Measurements from ENCODE around the gene ARVCF. TPM values are rescaled to one million over a fixed set of nuclear protein-coding genes. Genes with fewer than 3 reads are reported as not detected.
"Not testable (repeated sequence)": the region's sequence is repeated elsewhere in the genome, so short reads cannot be mapped to it uniquely, and the experiment has no call there.

ARVCF gene
- total RNA-seq, 1 donor = 2.3 TPM

- Histone ChIP-seq H3K4me3 (ENCODE audit: low read length) (no peak overlapping the region), H3K9me3 (ENCODE audit: low read depth, low read length) (no peaks in the 10 kb centered on the region), H3K27me3 (ENCODE audit: insufficient read depth, low read length) (no peaks in the 10 kb centered on the region), H3K4me1 (ENCODE audit: insufficient read depth, low read length) (no peaks in the 10 kb centered on the region)
Observed at GRCh38 chr22:19955241-19956128, 61.1 kb downstream of the ARVCF start.

GRCh38 chr22:19951346-19951745 is 65.3 kb downstream of the ARVCF start:
- H3K27me3 ChIP-seq (ENCODE audit: insufficient read depth, low read length) = no peaks in the 10 kb centered on the region
- no peak overlapping the region for H3K4me3 ChIP-seq (ENCODE audit: low read length)
- no peaks in the 10 kb centered on the region for H3K9me3 ChIP-seq (ENCODE audit: low read depth, low read length)
- peaks cover 11% of the 10 kb centered on the region for H3K4me1 ChIP-seq (ENCODE audit: insufficient read depth, low read length)

- Histone ChIP-seq H3K27me3 (ENCODE audit: insufficient read depth, low read length) (no peaks in the 10 kb centered on the region), H3K9me3 (ENCODE audit: low read depth, low read length) (no peaks in the 10 kb centered on the region), H3K4me3 (ENCODE audit: low read length) (no peak overlapping the region), H3K4me1 (ENCODE audit: insufficient read depth, low read length) (peaks cover 21% of the 10 kb centered on the region)
Observed at GRCh38 chr22:19948057-19948760, 68.4 kb downstream of the ARVCF start.

DNA sequence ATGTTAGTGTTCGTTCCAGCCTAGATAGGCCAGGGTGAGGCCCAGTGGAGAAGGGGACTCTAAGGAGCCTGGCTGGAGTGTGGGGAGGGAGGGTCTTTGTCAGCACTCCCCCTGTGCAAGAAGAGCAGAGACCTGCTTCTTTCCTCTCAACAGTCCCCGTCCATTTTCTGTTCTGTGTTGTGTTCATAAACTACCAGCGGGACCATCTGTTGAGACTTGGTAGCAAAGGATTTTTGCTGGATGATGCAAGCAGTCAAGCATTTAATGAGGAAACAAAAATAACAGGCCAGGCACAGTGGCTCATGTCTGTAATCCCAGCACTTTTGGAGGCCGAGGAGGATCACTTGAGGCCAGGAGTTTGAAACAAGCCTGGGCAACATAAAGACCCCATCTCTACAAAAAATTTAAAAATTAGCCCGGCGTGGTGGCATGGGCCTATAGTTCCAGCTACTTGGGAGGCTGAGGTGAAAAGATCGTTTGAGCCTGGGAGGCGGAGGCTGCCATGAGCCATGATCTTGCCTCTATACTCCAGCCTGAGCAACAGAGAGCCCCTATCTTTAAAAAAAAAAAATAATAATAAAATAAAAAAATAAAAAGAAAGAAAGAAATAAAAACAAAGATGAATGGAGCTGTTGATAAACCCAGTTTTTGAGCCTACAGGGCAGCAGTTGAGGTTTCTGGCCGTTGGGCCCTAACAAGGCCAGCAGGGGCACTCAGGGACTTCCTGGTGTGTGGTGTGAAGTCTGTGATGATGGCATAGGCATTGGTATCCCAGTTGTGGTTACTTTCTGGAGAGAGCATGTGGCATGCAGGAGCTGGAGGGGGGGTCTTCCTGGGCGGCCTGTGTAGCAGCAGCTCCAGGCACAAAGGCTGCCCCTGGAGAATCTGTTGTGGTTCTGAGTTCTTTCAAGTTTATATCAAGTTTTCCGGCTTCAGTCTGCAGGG is 73.3 kb downstream of the ARVCF start:
- H3K4me3 ChIP-seq (ENCODE audit: low read length) = peak overlapping the region; percentile 56
- peaks cover 51% of the 10 kb centered on the region for H3K4me1 ChIP-seq (ENCODE audit: insufficient read depth, low read length)
- H3K27me3 ChIP-seq (ENCODE audit: insufficient read depth, low read length) = no peaks in the 10 kb centered on the region
- no peaks in the 10 kb centered on the region for H3K9me3 ChIP-seq (ENCODE audit: low read depth, low read length)

DNA sequence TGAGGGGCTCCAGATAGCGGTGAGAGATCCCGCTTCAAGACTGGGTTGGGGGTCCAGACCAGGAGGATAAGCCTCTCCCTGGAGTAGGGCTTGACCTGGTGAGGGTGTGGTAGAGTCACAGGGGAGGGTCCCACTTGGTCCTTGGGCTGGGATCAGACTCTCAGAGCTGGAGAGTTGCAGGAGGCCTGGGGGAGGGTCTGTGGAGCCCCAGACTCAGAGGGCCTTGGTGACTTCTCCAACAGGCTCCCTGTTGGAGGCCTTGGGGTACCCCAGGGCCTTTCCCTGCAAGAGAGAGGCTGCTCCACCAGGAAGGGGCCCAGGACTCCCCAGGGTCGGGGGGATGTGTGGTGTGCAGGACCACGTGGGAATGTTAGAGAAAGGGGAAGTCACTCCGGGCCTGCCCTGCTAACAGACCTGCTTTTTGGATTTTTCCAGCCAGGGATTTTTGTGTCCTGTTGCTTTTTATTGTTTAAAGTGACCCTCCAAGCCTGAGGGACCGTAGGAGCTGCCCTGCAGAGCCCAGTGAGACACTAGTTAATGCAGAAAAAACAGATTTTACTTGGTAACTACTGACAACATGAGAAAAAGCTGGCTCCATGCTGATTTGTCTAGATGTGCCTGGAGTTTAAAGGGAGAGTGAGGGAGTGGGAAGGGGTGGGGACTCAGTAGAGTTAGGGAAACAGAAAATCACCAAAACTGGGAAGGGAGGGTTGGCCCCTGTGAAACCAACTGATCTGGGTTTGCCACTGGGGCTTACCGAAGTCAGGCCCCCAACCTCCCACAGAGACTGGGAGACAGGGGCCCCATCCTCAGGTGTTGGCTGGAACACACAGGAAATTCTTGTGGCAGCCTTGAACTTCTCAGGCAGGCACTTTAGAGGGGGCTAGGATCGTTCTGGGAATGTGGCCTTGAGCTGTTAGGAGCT is 74.2 kb downstream of the ARVCF start:
- peaks cover 56% of the 10 kb centered on the region for H3K4me1 ChIP-seq (ENCODE audit: insufficient read depth, low read length)
- H3K9me3 ChIP-seq (ENCODE audit: low read depth, low read length) = no peaks in the 10 kb centered on the region
- H3K4me3 ChIP-seq (ENCODE audit: low read length) = peak overlapping the region; percentile 56
- no peaks in the 10 kb centered on the region for H3K27me3 ChIP-seq (ENCODE audit: insufficient read depth, low read length)

DNA sequence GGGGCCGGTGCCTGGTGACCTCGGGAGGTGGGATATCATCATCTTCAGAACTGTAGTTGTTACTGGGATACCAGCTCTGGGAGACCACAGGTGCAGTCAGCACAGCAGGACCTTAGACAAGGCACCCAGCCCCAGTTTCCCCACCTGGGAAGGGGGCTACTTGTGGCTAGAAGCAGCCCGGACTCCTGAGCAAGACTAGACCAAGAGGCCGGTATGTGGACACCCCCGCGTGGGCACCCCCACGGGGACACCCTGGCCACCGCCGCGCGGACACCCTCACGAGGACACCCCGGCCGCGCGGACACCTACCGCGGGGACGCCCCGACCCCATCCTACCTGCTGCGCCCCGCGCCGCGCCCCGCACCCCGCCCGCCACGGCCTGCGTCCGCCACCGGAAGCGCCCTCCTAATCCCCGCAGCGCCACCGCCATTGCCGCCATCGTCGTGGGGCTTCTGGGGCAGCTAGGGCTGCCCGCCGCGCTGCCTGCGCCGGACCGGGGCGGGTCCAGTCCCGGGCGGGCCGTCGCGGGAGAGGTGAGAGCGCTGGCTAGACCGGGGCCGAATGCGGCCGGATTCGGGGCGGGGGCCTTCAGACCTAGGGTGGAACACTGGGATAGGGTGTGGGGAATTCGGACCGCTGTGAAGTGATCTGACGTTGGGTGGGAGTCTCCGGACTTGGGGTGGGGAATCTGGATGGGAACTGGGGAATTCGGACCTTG is 75.1 kb downstream of the ARVCF start, which contains the start of the genes COMT and TXNRD2:
TSS of gene COMT (plus strand) at position 408 of the 718 bp plus-strand sequence. CDS start 20,755 bp downstream, outside the sequence.
TSS of gene TXNRD2 (minus strand) at position 454 of the 718 bp plus-strand sequence. CDS start at position 439, 15 bp downstream.
- Histone ChIP-seq H3K4me3 (ENCODE audit: low read length) (peak within 1 kb of the TSS; percentile 56), H3K27me3 (ENCODE audit: insufficient read depth, low read length) (no peaks in the 10 kb centered on the region), H3K4me1 (ENCODE audit: insufficient read depth, low read length) (peaks cover 55% of the 10 kb centered on the region), H3K9me3 (ENCODE audit: low read depth, low read length) (no peaks in the 10 kb centered on the region)

GRCh38 chr22:19940536-19941364 is 75.9 kb downstream of the ARVCF start:
- Histone ChIP-seq H3K27me3 (ENCODE audit: insufficient read depth, low read length) (no peaks in the 10 kb centered on the region), H3K4me1 (ENCODE audit: insufficient read depth, low read length) (peaks cover 55% of the 10 kb centered on the region), H3K4me3 (ENCODE audit: low read length) (peak overlapping the region; percentile 56)

GRCh38 chr22:19937616-19938473 is 78.8 kb downstream of the ARVCF start:
- Histone ChIP-seq H3K27me3 (ENCODE audit: insufficient read depth, low read length) (no peaks in the 10 kb centered on the region), H3K4me1 (ENCODE audit: insufficient read depth, low read length) (peaks cover 53% of the 10 kb centered on the region), H3K9me3 (ENCODE audit: low read depth, low read length) (no peaks in the 10 kb centered on the region), H3K4me3 (ENCODE audit: low read length) (no peak overlapping the region)

More at GRCh38 chr22:19940536-19941364, 75.9 kb downstream of the ARVCF start:
- no peaks in the 10 kb centered on the region for H3K9me3 ChIP-seq (ENCODE audit: low read depth, low read length)

DNA sequence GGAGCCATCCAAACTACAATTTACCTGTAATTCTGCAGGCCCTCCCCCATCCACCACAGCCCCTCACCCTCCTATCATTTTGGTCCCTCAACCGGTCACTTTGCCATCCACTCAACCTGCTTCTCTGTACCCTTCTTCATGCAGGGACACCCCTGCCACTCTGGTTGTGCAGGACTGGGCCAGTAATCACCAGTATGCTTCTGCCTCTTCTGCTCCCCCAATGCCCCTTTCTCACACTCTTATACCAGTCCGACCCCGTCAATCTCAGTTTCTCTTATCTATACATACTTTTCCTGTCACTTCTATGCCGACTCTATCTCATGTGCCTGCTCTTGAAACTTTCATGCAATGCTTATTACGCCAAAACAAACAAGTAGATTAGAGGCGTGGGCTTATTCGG is 80.1 kb downstream of the ARVCF start:
- no peaks in the 10 kb centered on the region for H3K27me3 ChIP-seq (ENCODE audit: insufficient read depth, low read length)
- no peaks in the 10 kb centered on the region for H3K9me3 ChIP-seq (ENCODE audit: low read depth, low read length)
- H3K4me3 ChIP-seq (ENCODE audit: low read length) = no peak overlapping the region
- peaks cover 53% of the 10 kb centered on the region for H3K4me1 ChIP-seq (ENCODE audit: insufficient read depth, low read length)

DNA sequence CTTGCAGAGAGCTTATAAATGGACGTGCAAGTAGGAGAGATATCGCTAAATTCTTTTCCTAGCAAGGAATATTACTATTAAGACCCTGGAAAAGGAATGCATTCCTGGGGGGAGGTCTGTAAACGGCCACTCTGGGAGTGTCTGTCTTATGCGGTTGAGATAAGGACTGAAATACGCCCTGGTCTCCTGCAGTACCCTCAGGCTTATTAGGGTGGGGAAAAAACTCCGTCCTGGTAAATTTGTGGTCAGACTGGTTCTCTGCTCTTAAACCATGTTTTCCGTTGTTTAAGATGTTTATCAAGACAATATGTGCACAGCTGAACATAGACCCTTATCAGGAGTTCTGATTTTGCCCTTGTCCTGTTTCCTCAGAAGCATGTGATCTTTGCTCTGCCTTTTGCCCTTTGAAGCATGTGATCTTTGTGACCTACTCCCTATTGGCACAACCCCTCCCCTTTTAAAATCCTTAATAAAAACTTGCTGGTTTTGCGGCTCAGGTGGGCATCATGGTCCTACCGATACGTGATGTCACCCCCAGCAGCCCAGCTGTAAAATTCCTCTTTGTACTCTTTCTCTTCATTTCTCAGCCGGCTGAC is 81.4 kb downstream of the ARVCF start:
- H3K4me1 ChIP-seq (ENCODE audit: insufficient read depth, low read length) = peaks cover 42% of the 10 kb centered on the region
- H3K9me3 ChIP-seq (ENCODE audit: low read depth, low read length); H3K27me3 ChIP-seq (ENCODE audit: insufficient read depth, low read length); H3K4me3 ChIP-seq (ENCODE audit: low read length): not testable (repeated sequence)

- H3K27me3 ChIP-seq (ENCODE audit: insufficient read depth, low read length) = no peaks in the 10 kb centered on the region
- no peaks in the 10 kb centered on the region for H3K9me3 ChIP-seq (ENCODE audit: low read depth, low read length)
- peaks cover 36% of the 10 kb centered on the region for H3K4me1 ChIP-seq (ENCODE audit: insufficient read depth, low read length)
- H3K4me3 ChIP-seq (ENCODE audit: low read length) = no peak overlapping the region
Observed at GRCh38 chr22:19933341-19934241, 83.0 kb downstream of the ARVCF start.
